ENCODE measurements around the gene PEX3.
A peak's percentile ranks its signal among the peaks of the same experiment; 100 is the strongest.

Gene PEX3

GRCh38 chr6:143450453-143451371 lies at the start of gene PEX3, which contains the start of gene ADAT2:
TSS of gene PEX3 (plus strand) at chr6:143450805. CDS start at chr6:143451043, 238 bp downstream.
TSS of gene ADAT2 (minus strand) at chr6:143450695. CDS start at chr6:143450658, 37 bp downstream.
- peak; percentile 20 for FAIRE-seq
- peak; percentile 51 for DNase-seq (ENCODE audit: insufficient read length, low spot score)
- TF ChIP-seq POLR2A (IDR thresholded peaks at IDR 0.05; ENCODE audit: low read depth, low read length), result peak; percentile 85

GRCh38 chr6:143401068-143401446 lies 49.5 kb upstream of the PEX3 start:
- TF ChIP-seq POLR2A (IDR thresholded peaks at IDR 0.05; ENCODE audit: low read depth, low read length), result no peak
- no peak for DNase-seq (ENCODE audit: insufficient read length, low spot score)
- FAIRE-seq, result no peak

- TF ChIP-seq POLR2A (IDR thresholded peaks at IDR 0.05; ENCODE audit: low read depth, low read length), result no peak
- FAIRE-seq, result no peak
- no peak for DNase-seq (ENCODE audit: insufficient read length, low spot score)
Observed at GRCh38 chr6:143401636-143402370, 48.8 kb upstream of the PEX3 start.

- TF ChIP-seq POLR2A (IDR thresholded peaks at IDR 0.05; ENCODE audit: low read depth, low read length), result no peak
- DNase-seq (ENCODE audit: insufficient read length, low spot score) (no peak), FAIRE-seq (no peak)
Observed at GRCh38 chr6:143402721-143403336, 47.8 kb upstream of the PEX3 start.

GRCh38 chr6:143405373-143406154 lies 45.0 kb upstream of the PEX3 start:
- DNase-seq (ENCODE audit: insufficient read length, low spot score), result no peak
- FAIRE-seq, result no peak
- no peak for TF ChIP-seq POLR2A (IDR thresholded peaks at IDR 0.05; ENCODE audit: low read depth, low read length)

GRCh38 chr6:143406673-143407072 lies 43.9 kb upstream of the PEX3 start:
- no peak for DNase-seq (ENCODE audit: insufficient read length, low spot score)
- TF ChIP-seq POLR2A (IDR thresholded peaks at IDR 0.05; ENCODE audit: low read depth, low read length), result no peak
- no peak for FAIRE-seq

GRCh38 chr6:143408151-143408786 lies 42.3 kb upstream of the PEX3 start:
- DNase-seq (ENCODE audit: insufficient read length, low spot score), result no peak
- no peak for FAIRE-seq
- TF ChIP-seq POLR2A (IDR thresholded peaks at IDR 0.05; ENCODE audit: low read depth, low read length), result no peak

- FAIRE-seq (no peak), DNase-seq (ENCODE audit: insufficient read length, low spot score) (no peak)
- TF ChIP-seq POLR2A (IDR thresholded peaks at IDR 0.05; ENCODE audit: low read depth, low read length), result no peak
Observed at GRCh38 chr6:143408787-143409162, 41.8 kb upstream of the PEX3 start.

GRCh38 chr6:143410859-143411270 lies 39.7 kb upstream of the PEX3 start:
- DNase-seq (ENCODE audit: insufficient read length, low spot score) (no peak), FAIRE-seq (peak; percentile 41)
- no peak for TF ChIP-seq POLR2A (IDR thresholded peaks at IDR 0.05; ENCODE audit: low read depth, low read length)

- FAIRE-seq (no peak), DNase-seq (ENCODE audit: insufficient read length, low spot score) (no peak)
- TF ChIP-seq POLR2A (IDR thresholded peaks at IDR 0.05; ENCODE audit: low read depth, low read length), result no peak
Observed at GRCh38 chr6:143414769-143415168, 35.8 kb upstream of the PEX3 start.

GRCh38 chr6:143419526-143419925 lies 31.1 kb upstream of the PEX3 start:
- no peak for FAIRE-seq
- no peak for DNase-seq (ENCODE audit: insufficient read length, low spot score)
- TF ChIP-seq POLR2A (IDR thresholded peaks at IDR 0.05; ENCODE audit: low read depth, low read length), result no peak

GRCh38 chr6:143426026-143426425 lies 24.6 kb upstream of the PEX3 start:
- FAIRE-seq, result no peak
- TF ChIP-seq POLR2A (IDR thresholded peaks at IDR 0.05; ENCODE audit: low read depth, low read length), result no peak
- no peak for DNase-seq (ENCODE audit: insufficient read length, low spot score)
